Stimulated activated CD8-positive, alpha-beta memory T cell treated with anti-CD3 and anti-CD28 coated beads, Interleukin-15, amount 100 ng/mL, for 4 hours (primary cell): ENCODE results near the gene EFNB1.

ENCODE experiments used
- DNase-seq, 2 donors: peaks; one replicate each; pipeline ENCODE4 v3.0.0-alpha.2; 2020; ENCODE audit warnings: low read depth in 2 of 2

EFNB1 gene

DNA sequence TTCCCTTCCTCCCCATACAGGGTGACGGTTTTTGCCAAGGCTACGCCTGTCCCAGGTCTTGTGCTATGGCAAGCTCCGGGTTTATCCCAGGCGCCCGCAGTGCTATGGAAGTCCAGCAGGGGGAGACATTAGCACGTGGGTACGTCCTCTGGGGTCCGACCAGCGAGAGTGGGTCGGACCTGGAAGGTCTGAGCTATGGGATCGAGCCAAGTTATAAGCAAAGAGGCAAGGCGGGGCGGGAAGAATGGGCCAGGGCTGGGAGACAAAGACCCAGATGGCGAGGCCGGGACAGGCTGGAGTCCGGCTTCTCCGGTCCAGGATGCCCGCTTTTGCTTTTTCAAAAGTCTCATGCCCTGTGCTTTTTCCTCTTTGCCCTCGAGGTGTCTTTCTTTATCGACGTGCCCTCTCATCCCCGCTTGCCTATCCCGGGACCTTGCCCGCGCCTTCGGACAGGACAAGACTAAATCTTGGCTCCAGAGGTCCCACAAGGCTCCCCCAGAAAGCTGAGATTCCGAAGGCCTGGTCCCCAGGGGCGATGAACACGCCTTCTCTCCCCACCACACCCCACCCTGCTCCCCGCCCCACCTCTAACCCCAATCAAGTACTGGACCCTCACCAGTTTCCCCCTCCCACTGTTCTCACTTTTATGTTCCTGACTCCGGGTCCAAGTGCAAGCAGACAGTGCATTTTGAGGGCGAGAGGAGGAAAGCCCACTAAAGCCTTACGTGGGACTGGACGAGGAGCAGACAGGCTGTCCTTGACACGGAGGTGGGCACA, 785 bp upstream of the EFNB1 start:
- peak; percentile 37 to 62 for DNase-seq

DNA sequence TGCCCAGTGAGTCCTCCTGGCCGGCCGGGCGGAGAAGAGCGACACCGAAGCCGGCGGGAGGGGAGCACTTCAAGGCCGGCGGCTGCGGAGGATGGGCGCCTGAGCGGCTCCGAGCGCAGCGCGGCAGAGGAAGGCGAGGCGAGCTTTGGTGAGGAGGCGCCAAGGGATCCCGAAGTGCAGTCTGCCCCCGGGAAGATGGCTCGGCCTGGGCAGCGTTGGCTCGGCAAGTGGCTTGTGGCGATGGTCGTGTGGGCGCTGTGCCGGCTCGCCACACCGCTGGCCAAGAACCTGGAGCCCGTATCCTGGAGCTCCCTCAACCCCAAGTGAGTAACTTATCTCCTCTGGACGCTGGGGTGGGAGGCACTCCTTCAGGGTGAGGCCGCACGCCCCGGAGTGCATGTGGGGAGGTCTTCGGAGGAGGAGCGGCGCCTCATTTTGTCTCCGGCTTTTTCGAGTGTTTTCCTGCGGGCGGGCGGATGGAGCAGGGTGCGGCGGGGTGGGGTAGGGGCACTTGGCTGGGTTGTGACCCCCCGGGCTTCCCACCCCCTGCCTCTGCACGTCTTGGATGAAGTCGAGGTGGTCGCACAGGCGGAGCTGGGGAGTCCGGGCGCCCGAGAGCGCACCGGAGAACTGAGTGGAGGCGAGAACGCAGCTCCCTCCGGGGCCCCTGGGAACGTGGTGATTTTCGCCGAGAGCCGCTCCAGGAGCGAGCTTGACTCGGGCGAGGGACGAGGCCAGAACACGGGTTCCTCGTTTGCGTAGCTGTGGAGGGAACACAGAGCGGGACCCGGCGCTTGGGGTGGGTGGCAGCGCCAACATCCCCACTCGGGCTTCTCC, 979 bp downstream of the EFNB1 start:
- DNase-seq, result no peak

DNA sequence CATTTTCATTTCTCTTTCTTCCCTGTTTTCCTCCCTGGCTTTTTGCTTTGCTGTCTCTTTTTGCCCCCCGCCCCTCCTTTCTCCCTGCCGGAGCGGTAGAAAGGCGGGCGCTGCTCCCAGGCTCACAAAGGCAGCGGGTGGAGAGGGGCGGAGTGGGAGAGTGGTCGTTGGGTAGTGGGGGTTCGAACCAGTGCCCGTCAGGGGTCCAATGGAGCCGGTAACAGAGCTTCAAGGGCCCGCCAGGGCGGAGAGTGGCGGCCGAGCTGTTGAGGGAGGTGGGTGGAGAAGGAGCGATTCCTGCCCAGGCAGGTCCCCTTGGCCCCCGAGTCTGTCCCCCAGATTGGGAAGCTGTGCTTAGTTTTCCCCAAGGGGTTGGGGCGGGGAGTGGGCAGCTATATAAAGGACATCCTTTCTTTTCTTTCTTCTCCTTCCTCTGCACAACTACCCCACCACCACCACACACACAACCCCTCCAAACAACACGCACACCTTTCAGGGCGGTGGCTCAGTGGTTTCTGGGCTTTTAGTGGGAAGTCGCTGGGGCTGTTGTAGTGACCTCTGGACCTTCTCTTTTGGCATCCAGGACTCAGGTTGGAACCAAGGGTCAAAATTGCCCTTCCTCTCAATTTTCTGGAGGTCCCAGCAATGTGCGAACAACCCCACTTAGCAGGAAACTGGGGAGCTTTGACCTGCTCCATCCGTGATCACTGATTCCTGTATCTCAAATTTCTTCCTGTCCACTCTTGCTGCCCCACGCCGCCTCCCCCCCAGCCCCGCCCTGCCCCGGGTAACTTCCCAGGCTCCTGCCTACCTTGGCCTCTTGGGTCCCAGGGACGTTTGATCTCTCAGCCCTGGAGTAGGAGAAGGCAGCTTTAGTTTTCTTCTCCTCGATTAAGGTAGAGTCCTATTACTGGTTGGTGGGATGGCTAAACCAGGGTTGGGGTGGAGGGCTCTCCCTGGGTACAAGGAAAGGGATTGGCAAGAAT, 1.9 kb downstream of the EFNB1 start:
- no peak for DNase-seq

DNA sequence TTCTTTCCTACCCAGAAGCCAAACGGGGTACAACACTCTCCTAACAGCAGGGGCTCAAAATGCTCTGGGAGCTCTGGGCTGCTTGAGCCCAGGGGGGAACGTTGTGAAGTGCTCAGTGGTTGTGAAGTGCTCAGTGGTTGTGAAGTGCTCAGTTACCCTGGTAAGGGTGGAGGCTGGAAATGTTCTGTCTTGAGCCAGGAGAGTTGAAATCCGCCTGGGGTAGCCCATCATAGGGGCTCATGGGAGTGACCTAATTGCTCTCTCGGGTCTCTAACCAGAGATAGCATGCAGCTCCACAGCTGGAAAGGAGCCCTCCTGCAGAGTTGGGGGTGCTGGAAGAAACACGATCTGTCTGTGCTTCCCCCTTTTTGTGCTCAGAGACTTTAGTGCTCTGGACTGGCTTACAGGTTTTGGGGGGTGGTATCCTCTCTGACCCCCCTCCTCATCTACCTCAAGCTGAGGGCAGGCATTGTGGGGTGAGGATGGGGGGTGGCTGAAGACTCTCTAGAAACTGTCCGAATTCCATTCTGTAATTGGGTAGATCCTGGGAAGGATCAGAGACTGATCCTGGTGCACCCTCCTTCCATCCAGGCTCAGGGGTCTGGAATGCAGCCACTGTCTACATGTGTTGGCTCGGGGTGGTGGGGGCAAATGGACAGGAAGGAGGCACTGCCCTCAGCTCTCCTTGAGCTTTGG, 2.7 kb downstream of the EFNB1 start:
- no peak for DNase-seq

DNA sequence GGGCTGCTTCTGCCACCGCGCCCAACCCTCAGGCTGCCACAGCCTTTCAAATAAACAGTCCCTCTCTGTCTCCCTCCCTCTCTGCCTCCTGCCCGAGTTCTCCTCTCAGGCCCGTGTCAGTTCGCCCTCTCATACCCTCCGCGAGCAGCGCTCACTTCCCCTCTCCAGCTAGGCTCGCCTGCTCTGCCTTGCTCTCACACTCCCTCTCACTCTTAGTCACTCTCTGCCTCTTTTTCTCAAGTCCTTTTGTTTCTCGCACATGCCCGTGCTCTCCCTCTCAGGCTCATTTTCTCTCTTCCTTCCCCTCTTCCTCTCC, 3.2 kb downstream of the EFNB1 start:
- DNase-seq, result no peak

DNA sequence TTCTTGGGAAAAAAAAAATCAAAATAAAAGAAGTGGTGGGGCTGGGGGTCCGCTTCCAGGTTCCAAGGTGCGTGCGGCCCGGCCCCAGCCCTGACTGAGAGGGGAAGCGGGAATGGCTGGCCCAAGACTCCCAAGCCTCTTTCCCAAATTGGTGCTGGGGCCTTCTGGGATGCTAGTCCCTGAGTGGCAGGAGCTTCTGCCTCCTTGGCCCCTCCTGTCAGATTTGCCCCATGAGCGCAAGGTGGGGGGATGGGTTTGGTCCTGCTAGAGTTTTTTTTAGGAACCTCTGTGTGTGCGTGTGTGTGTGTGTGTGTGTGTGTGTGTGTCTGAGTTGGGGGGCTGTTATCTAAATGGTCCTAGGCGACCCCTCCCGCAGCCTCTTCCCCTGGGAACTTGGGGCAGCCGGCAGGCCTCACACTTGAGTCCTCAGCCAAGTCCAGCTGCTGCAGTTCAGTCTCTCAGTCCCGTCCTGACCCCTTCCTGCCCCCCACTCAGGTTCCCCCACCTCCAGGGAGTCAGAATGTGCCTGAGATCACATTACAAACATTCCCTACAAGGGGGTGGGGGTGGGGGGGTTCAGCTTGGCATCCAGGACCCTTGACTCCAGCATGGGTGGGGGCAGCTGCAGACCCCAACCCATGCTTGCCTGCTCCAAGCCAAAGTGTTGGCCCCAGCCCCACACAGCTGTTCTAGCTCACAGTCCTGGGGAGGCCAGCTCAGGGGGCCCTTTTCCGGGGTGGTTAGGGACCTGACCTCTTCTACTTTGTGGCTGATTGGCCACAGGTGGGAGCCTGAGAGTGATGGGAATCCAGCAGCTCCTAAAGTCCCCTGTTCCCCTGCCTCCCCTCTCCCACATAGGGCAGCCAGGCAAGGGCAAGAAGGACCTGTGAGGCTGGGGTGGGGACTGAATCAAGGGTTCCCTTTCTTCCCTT, 4.0 kb downstream of the EFNB1 start:
- DNase-seq, result no peak

DNA sequence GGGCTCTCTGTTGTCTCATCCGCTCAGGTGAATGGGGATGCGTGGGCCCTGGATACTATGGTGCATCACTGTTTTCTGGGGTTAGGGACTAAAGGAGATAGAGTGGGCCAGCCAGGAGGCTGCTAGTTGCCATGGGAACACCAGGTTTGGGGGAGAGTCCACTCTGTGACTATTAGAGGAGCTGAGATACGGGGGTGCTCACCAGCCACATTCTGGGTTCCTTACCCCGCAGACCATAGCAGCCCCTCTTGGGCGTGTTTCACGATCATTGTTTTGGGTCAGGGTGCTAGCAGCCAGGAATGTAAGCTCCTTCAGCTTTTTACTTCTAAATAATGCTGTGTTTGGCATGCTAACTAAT, 4.6 kb downstream of the EFNB1 start:
- no peak for DNase-seq

DNA sequence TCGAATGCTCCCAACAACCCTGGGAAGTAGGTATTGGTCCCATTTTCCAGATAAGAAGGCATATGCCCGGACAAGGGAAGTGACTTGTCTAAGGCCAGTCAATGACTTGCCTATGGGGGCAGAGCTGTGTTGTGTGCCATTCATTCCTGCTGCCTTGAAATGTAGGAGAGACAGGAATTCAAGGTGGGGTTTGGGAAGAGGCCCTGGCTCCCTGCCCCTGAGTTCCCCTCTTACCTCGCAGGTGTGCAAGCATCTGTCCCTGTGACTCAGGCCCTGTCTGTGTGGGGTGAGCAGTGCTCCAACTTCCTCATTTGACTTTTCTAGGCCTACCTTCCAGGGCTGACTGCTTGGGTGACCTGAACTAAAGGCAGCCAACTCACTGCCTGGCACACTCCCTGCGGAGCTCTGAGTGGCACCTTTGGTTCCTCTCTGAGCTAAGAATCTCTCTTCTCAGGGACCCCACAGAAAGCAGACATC, 5.1 kb downstream of the EFNB1 start:
- DNase-seq, result no peak

DNA sequence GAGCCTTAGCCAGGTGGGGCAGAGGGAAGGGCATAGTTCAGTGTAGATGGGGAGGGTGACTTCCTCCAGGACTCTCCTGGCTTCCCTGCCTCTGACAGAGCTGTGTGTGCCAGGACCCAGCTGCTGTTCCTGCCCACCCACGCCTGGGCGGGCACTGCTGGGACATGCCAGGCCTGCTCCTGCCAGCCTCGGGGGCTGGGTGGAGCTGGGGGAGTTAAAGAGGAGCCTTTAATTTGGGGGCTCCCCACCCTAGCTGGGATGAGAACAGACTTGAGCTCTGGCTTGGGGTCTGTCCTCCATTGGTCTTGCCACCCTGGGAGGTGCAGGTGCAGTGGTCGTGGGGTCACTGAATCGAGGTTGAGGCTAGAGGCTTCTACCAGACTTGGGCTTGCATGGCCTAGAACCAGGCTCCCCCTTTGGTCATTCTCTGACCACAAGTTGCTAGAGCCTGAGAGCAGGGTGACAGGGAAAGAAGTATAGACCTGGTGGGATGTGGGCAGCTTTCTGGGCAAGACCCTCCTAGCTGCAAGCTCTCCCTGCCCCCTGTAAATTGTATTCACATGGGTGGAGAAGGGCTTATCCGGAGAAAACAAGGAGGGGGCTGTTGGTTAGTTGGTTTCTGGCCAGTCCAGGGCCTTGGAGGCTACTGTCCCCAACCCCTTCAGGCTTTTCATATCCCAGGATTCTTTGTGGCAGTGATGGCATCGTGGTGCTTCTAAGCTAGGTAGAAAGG, 5.7 kb downstream of the EFNB1 start:
- DNase-seq, result no peak

DNA sequence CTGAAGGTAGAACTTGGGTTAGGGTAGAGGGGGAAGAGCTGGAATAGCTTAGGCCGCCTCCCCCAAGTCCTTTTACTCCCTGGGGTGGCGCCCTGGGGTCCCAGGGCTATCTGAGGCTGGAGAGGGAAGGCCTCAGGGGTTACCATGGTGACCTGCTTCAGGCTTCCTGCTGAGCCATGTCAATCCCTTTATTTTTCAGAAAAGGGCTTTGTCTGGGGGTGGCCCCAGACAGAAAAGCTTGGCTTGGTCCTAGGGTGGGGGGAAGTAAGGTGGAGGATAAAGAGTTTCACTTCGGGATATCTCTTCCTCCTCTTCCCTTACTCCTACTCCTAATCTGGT, 6.3 kb downstream of the EFNB1 start:
- no peak for DNase-seq

DNA sequence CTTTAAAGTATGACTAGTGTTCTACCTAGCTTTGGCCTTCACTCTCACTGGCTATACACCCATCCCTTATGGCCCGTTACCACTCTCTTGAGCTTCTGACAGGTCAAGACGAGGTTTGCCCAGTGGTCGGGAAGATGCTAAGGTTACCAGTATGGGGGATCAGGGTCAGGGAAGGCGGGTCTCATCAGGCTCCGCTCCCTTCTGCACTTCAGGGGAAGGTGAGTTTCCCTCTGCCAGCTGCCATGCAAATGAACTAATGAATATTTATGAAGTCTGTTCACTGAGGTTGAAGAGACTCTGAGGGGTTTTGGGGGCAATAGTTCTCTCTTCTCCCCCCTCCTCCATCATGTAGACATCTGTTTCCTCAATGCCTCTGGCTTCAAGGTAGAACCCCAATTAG, 6.6 kb downstream of the EFNB1 start:
- DNase-seq, result no peak

DNA sequence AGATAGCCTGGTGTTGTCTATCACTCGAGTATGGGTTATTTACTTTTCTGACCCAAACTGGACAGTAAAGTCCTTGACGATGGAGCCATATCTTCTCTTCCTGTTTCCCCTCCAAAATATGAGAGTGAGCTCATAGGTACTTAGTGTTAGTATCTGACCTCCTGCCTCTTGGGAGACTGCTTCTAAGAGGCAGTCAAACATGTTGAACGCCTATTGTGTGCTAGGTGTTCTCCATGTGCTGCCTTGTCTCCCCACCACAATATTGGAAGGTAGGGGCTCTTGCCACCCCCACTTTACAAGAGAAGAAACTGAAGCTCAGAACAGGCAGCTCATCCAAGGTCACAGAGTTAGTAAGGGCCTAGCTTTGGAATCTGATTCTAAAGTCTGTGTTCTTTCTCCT, 8.3 kb downstream of the EFNB1 start:
- DNase-seq, result no peak

DNA sequence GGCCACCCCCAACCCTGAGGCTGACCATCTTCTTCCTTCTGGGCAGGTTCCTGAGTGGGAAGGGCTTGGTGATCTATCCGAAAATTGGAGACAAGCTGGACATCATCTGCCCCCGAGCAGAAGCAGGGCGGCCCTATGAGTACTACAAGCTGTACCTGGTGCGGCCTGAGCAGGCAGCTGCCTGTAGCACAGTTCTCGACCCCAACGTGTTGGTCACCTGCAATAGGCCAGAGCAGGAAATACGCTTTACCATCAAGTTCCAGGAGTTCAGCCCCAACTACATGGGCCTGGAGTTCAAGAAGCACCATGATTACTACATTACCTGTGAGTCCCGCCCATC, 9.7 kb downstream of the EFNB1 start:
- DNase-seq, result no peak

DNA sequence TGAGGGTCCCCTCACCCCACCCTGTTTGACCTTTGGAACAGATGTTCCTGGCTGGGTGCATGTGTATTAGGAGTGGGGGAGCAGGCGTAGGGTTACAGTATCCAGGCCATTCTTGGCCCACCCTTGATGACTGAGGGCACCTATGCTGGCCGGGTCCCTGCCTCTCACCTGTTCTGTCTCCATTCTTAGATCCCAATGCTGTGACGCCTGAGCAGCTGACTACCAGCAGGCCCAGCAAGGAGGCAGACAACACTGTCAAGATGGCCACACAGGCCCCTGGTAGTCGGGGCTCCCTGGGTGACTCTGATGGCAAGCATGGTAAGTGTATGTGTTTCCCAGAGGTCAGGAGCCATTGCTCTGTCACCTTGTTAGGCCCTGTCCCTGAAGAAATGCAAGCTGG, 10.9 kb downstream of the EFNB1 start:
- DNase-seq, result no peak

DNA sequence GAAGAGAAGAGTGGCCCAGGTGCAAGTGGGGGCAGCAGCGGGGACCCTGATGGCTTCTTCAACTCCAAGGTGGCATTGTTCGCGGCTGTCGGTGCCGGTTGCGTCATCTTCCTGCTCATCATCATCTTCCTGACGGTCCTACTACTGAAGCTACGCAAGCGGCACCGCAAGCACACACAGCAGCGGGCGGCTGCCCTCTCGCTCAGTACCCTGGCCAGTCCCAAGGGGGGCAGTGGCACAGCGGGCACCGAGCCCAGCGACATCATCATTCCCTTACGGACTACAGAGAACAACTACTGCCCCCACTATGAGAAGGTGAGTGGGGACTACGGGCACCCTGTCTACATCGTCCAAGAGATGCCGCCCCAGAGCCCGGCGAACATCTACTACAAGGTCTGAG, 11.4 kb downstream of the EFNB1 start:
- no peak for DNase-seq

DNA sequence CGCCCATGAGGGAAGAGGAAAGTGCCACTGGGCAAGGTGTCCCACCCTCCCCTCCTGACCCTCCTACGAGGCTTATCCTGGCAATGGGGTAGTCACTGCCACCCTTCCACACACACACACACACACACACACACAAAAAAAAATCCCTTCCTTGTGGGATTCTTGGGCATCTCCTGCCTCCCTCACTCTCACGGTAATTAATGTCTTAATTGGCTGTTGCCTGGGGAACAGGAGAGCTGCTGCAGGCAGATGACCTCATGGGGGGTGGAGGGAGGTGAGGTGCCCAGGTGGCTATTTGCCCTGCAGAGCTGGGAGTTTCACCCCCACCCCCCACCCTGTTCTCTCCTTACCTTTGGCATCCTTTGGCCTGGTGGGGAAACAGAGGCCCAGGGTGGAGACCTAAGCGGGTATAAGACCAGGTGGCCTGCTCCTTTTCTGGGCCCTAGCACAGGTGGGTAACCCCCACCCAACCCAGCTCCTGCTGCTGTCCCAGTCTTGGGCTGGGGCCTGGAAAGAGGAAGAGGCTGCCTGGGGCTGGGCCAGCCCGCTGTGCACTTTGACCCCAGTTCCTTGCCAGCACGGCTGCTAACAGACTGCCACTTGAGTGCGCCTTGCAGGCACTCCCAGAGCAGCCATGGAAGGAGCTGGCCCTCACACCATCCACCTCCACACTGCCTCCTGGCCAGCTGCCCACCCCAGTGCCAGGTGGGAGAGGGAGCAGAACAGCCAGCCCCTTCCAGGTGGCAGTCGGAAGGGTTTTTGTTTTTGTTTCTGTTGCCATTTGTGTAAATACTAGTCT, 12.6 kb downstream of the EFNB1 start:
- no peak for DNase-seq

DNA sequence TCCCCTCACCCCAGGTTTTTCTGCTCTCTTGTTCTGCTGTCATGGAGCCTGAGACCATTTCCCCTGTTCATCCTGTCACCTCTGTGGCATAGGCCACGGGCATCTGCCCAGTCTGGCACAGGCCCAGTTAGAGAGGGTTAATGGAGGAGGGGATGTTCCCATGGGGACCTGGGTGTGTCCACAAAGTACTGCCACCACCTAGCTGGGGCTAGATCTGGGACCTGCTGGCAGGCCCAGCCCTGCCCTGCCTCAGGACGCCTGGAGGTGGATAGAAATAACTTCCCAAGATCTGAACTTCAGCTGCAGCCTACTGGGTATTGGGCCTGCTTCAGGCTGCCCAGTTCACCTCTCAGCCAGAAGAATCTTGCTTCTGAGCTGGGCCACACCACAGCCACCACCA, 13.5 kb downstream of the EFNB1 start:
- no peak for DNase-seq

DNA sequence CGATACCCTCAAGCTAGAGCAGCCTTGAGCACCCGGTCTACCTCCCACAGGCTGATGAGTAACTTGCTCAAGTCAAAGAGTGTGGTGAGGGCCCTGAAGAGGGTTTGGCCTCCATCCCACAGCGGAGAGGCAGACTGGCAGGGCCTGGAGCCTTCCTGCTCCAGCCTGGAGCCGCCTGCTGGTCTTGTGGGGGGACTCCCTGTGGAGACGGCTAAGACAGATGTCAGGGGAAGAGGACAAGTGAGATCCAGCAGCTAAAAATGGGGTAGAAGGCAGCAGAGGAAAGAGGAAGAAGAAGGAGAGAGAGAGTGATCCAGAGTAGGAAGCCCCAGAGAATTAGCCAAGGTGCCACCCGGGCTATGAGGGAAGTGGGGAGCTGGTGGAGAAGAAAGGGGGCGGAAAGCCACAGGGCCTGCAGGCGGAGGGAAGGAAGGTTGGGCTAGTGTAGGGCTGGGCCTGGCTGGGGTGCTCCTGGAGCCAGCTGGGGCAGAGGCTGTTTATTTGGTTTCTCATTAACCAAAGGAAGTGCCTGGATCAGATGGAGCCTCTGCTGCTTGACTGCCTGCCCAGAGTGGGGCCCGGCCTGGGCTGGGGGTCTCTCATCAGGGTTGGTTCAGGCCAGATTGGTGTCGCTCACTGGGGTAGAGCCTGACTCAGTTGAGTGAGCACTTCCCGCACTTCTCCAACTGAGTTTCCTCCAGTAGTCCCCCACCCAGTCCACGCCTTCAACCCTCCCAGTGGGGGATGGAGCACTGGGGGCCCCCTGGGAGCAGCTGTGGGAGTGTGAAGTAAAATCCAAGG, 14.2 kb downstream of the EFNB1 start:
- DNase-seq, result no peak
